GM12801 (cell line): Measurements from ENCODE around the gene GAB2.

Experiments
- TF ChIP-seq, protein P1 (sequence below): IDR thresholded peaks from one replicate; pipeline ENCODE4 v1.5.1; 2011; ENCODE audit warnings: control low read depth; ENCODE audit not compliant: insufficient read length; ENCODE audit errors: extremely low read depth

GAB2 gene

DNA sequence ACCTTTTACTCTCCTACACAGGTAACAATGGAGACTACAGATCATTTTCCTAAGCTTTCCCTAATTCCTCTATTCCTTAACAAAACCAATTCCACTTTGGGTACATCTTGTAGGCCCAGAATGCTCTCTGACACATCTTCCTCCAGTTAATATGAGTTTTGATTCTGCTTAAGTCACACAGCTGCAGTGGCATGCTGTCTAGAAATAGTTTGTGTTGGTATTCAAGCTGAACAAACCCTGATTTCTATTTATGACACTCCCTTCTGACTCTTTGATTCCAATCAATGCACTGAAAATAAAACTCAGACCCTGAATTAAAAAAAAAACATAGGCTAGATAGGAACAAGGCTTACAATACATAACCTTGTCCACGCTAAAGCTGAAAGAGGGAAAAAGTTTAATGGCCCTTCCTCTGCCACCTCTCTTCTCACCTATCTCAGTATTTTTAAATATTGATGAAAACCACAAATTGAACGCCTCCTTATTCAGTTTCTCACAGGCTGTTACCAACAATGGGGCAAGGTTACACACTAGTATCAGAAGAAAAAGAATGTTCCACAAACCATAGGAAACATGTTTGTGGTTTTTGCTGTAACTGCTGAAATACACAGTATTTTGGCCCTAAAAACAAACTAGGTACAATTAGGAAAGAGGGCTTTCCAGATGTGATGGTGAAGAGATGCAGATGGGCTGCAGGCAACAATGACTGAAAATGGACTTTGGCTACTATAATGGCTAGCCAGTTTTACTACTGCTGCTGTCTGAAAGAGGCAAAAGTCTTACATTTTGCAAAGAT, 35.7 kb upstream of the GAB2 start:
- TF ChIP-seq, protein P1, sequence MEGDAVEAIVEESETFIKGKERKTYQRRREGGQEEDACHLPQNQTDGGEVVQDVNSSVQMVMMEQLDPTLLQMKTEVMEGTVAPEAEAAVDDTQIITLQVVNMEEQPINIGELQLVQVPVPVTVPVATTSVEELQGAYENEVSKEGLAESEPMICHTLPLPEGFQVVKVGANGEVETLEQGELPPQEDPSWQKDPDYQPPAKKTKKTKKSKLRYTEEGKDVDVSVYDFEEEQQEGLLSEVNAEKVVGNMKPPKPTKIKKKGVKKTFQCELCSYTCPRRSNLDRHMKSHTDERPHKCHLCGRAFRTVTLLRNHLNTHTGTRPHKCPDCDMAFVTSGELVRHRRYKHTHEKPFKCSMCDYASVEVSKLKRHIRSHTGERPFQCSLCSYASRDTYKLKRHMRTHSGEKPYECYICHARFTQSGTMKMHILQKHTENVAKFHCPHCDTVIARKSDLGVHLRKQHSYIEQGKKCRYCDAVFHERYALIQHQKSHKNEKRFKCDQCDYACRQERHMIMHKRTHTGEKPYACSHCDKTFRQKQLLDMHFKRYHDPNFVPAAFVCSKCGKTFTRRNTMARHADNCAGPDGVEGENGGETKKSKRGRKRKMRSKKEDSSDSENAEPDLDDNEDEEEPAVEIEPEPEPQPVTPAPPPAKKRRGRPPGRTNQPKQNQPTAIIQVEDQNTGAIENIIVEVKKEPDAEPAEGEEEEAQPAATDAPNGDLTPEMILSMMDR, result no peak

DNA sequence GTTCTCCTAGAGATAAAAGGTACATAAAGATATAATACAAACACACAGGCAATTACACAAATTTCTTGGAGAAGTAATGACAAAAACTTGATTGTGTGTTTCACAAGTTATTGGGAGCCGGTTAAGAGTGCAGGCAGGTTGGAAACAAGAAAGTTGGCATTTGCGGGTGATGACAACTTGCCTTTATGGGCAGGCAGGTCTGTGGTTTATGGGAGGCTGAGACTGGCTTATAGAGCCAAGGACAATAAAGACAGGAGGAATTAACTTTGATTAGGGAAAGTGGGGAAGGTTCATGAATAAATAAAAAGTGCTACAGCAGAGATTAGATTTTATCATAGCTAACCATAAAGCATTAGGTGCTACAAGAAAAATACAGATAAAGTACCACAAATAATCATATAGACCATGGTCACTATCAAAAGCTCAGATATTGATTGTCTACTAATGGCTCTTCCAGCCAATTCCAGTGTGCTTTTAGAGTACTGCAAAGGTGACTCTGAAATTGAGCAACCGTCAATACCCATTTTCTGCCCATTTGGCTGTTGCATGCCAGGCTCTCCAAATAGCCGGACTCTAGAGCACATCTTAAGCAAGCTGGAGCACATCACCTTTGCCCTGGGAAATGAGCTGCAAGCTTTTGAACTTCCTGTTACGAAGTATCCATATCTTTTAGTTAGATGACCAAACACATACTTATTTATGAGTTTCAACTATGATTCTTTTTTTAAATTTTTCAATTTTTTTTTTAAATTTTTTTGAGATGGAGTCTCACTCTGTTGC, 33.9 kb upstream of the GAB2 start:
- TF ChIP-seq, protein P1, result no peak

DNA sequence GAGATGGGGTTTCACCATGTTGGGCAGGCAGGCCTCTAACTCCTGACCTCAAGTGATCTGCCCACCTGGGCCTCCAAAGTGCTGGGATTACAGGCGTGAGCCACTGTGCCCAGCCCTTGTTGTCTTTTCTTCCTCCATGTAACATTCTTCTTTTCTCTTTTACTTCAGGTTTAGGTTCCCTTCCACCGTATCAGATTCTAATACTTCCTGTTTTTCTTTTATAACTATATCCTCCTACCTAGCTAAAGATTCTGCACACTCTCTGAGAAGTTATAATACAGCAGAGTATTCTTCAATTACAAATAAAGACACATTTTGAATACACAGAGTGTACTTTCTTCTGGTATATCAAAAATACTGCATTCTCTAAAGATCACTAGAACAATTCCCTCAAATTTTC, 33.2 kb upstream of the GAB2 start:
- TF ChIP-seq, protein P1, result no peak

GRCh38 chr11:78449866-78450265, 32.2 kb upstream of the GAB2 start:
- TF ChIP-seq, protein P1, result no peak

GRCh38 chr11:78446210-78446609, 28.6 kb upstream of the GAB2 start:
- TF ChIP-seq, protein P1, result no peak

GRCh38 chr11:78444726-78445125, 27.1 kb upstream of the GAB2 start:
- TF ChIP-seq, protein P1, result no peak

GRCh38 chr11:78441956-78442355, 24.3 kb upstream of the GAB2 start:
- TF ChIP-seq, protein P1, result no peak
